ENCODE measurements around the gene THAP7. TPM values are rescaled to one million over a fixed set of nuclear protein-coding genes. Genes with fewer than 3 reads are reported as not detected.

THAP7 gene
- total RNA-seq, 1 donor from 2014 or later = 24.3 TPM

GRCh38 chr22:20994902-20995241 is 7.0 kb downstream of the THAP7 start:
- DNase-seq (no peak), ATAC-seq (no peak)
- TF ChIP-seq CTCF (IDR thresholded peaks at IDR 0.05) = no peak
- no peaks in the 10 kb centered on the region for H3K27me3 ChIP-seq (ENCODE audit: low read depth)
- H3K36me3 ChIP-seq = peaks cover 100% of the 10 kb centered on the region
- no peak overlapping the region for H3K27ac ChIP-seq
- H3K4me1 ChIP-seq = peaks cover 5% of the 10 kb centered on the region
- no peak overlapping the region for H3K4me3 ChIP-seq
- no peaks in the 10 kb centered on the region for H3K9me3 ChIP-seq
- intact Hi-C loops (cut with DNase I) = no loop called here

- H3K27ac ChIP-seq = no peak overlapping the region
- no peak for DNase-seq
These were observed 7.6 kb downstream of the THAP7 start for GRCh38 chr22:20994128-20994901.

GRCh38 chr22:20993304-20994127 is 8.4 kb downstream of the THAP7 start:
- H3K36me3 ChIP-seq = peaks cover 90% of the 10 kb centered on the region
- H3K27me3 ChIP-seq (ENCODE audit: low read depth) = no peaks in the 10 kb centered on the region
- ATAC-seq = no peak
- H3K4me1 ChIP-seq = no peaks in the 10 kb centered on the region
- DNase-seq = no peak
- intact Hi-C loops (cut with DNase I) = no loop called here
- H3K4me3 ChIP-seq = no peak overlapping the region
- H3K9me3 ChIP-seq = no peaks in the 10 kb centered on the region
- no peak for TF ChIP-seq CTCF (IDR thresholded peaks at IDR 0.05)
- H3K27ac ChIP-seq = no peak overlapping the region

More at GRCh38 chr22:20994128-20994901, 7.6 kb downstream of the THAP7 start:
- Histone ChIP-seq H3K4me1 (no peaks in the 10 kb centered on the region), H3K36me3 (peaks cover 96% of the 10 kb centered on the region), H3K27me3 (ENCODE audit: low read depth) (no peaks in the 10 kb centered on the region), H3K4me3 (no peak overlapping the region), H3K9me3 (no peaks in the 10 kb centered on the region)
- ATAC-seq = no peak
- no peak for TF ChIP-seq CTCF (IDR thresholded peaks at IDR 0.05)
- intact Hi-C loops (cut with DNase I) = no loop called here

GRCh38 chr22:20992456-20993303 is 9.2 kb downstream of the THAP7 start:
- intact Hi-C loops (cut with DNase I) = no loop called here
- Histone ChIP-seq H3K9me3 (no peaks in the 10 kb centered on the region), H3K36me3 (peaks cover 90% of the 10 kb centered on the region), H3K4me1 (no peaks in the 10 kb centered on the region), H3K27me3 (ENCODE audit: low read depth) (no peaks in the 10 kb centered on the region), H3K27ac (no peak overlapping the region), H3K4me3 (no peak overlapping the region)
- TF ChIP-seq CTCF (IDR thresholded peaks at IDR 0.05) = no peak
- no peak for DNase-seq
- ATAC-seq = no peak

GRCh38 chr22:20992056-20992442 is 9.9 kb downstream of the THAP7 start:
- H3K36me3 ChIP-seq = peaks cover 90% of the 10 kb centered on the region

More at GRCh38 chr22:20992056-20992442, 9.9 kb downstream of the THAP7 start:
- no peak for DNase-seq
- Histone ChIP-seq H3K27me3 (ENCODE audit: low read depth) (no peaks in the 10 kb centered on the region), H3K4me3 (no peak overlapping the region), H3K9me3 (no peaks in the 10 kb centered on the region), H3K4me1 (no peaks in the 10 kb centered on the region), H3K27ac (no peak overlapping the region)
- no peak for TF ChIP-seq CTCF (IDR thresholded peaks at IDR 0.05)
- no peak for ATAC-seq
- intact Hi-C loops (cut with DNase I) = no loop called here

Measured in lower lobe of right lung (tissue), 2 donors.